Right lobe of liver (tissue), 4 donors: ENCODE data around the gene DDX27.

Experiments used
- CTCF ChIP-seq, 4 donors: fragments of 200-600 bp in 3 of 4; fragments of 450-650 bp in 1 of 4; IDR thresholded peaks; one replicate each; pipeline versions ENCODE4 v1.5.1 to v1.8.0; 2016 to 2022; ENCODE audit warnings: antibody characterized with exemption in 4 of 4, mild to moderate bottlenecking in 2 of 4
- POLR2A ChIP-seq: fragments of 450-650 bp; IDR thresholded peaks from one replicate; pipeline ENCODE4 v1.6.1; 2017; ENCODE audit warnings: antibody characterized with exemption, mild to moderate bottlenecking
- donor health status: DM: no; HTN: no; CAD: no.
- donor health status: DM: no; HTN: no; CAD: no.
- donor health status: DM: no; HTN: yes; CAD: no.

GRCh38 chr20:49219924-49220831 lies 962 bp downstream of the DDX27 start:
- TF ChIP-seq CTCF (IDR thresholded peaks at IDR 0.05): no peak
- no peak for TF ChIP-seq POLR2A
